GM12865 (cell line): Measurements from ENCODE around the gene DLG2.
"Not testable (repeated sequence)": the region's sequence is repeated elsewhere in the genome, so short reads cannot be mapped to it uniquely, and the experiment has no call there.

ENCODE experiments used
- DNase-seq: peaks from one replicate; pipeline ENCODE4 v3.0.0; 2010; ENCODE audit warnings: low read depth
- H3K4me3 ChIP-seq: 2 replicates; pipeline ENCODE4 v1.5.1; 2011; ENCODE audit warnings: mild to moderate bottlenecking, low read depth, low read length, control low read depth
- TF ChIP-seq, protein P1 (sequence below): IDR thresholded peaks from 2 replicates; pipeline ENCODE4 v1.5.1; 2011; ENCODE audit warnings: low read length, control low read depth, low read depth, inconsistent platforms; ENCODE audit not compliant: insufficient read depth; ENCODE audit errors: missing control alignments

Gene DLG2

DNA sequence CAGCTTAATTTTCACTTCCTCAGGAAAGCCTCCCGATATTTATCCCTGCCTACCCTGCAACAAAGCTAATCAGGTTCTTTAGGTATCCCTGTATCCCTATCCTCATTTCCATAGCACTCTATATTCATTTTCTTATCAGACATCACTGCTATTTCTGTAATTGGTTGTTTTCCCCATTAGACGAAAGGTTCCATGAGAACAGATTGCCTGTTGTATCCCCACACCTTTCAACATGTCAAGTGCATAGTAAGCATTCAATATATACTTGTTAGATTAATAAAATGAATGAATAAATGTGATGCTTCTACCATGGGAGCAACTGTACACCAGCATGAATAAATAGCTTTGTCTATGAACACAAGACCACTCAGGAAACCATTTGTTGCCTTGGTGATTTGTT, 499.8 kb downstream of the DLG2 start:
- H3K4me3 ChIP-seq: no peak overlapping the region
- TF ChIP-seq, protein P1, sequence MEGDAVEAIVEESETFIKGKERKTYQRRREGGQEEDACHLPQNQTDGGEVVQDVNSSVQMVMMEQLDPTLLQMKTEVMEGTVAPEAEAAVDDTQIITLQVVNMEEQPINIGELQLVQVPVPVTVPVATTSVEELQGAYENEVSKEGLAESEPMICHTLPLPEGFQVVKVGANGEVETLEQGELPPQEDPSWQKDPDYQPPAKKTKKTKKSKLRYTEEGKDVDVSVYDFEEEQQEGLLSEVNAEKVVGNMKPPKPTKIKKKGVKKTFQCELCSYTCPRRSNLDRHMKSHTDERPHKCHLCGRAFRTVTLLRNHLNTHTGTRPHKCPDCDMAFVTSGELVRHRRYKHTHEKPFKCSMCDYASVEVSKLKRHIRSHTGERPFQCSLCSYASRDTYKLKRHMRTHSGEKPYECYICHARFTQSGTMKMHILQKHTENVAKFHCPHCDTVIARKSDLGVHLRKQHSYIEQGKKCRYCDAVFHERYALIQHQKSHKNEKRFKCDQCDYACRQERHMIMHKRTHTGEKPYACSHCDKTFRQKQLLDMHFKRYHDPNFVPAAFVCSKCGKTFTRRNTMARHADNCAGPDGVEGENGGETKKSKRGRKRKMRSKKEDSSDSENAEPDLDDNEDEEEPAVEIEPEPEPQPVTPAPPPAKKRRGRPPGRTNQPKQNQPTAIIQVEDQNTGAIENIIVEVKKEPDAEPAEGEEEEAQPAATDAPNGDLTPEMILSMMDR: no peak
- no peak for DNase-seq

DNA sequence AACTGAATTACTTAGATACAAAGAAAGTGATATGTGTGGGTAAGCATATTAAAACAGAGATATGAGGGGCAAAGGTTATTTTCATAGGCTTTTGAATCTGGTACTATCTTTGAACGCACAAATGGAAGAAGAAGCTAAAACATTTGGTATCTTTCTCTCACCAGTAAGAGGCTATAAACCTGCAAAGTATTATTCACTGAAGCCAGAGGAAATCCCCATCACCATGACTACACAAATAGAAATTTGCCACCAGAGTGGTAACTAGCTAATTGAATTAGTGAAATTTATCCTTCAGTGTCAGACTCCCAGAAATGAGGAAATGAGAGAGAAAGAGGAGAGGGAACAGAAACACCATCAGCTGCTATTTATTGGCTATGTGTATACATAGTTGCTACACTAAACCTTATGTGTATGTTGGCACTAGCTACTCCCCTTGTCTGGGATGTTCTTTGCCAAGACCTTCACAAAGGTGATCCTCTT, 503.4 kb downstream of the DLG2 start:
- TF ChIP-seq, protein P1: no peak
- H3K4me3 ChIP-seq: no peak overlapping the region
- peak; percentile 68 for DNase-seq

DNA sequence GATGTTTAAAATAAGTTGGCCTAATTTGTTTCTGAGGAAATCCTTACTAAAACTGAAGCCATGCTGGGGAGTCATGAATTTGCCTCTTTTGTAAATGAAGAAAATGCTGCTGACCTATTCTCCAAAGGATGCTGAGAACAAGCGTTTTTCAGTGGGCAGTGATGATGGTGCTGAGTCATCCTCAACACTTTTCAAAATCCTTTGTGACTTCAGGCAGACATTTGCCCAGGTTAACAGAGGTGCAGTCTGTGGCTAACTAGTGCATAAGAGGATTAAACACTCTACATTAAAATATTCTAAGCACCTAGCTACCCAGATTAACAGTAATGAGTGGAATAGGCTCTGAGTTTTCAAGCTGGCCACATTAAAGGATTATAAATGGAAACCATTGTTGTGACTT, 509.0 kb downstream of the DLG2 start:
- no peak overlapping the region for H3K4me3 ChIP-seq
- DNase-seq: no peak
- TF ChIP-seq, protein P1: no peak

DNA sequence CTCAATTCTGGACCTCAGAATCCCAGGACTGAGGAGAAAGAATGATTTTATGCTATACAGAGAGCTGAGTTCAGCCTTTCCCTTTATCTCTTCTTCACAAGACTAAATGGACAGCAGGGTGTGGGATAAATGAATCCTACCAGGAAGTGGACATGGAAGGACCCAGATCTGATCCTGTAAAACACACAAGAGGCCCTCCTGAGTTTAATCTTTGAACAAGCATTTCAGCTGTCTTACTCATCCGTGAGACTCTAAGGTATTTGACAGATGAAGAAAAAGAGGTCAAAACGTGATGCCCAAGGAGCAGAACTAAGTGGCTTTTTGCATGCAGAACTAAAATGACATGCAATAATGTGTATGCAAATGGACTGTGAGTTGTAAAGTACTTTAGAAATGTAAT, 511.3 kb downstream of the DLG2 start:
- H3K4me3 ChIP-seq: no peak overlapping the region
- TF ChIP-seq, protein P1: no peak
- no peak for DNase-seq

DNA sequence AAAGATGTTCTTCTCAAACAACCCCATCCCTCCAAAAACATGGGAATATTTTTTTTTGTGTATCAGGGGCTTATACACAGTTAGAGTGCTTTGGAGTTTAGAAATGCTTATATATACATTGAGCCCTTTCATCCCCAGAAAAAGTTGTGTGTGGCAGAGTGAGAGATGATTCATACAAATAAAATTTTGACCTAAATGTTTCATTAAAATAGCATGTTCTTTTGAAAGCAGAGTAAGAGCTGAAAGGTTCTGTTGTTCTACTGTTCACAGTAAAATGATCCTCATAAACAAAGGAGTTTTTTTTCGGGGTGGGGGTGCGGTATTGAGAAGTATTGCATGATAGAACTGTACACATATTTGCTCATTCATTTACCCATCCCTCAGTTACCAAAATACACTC, 512.4 kb downstream of the DLG2 start:
- no peak overlapping the region for H3K4me3 ChIP-seq
- TF ChIP-seq, protein P1: no peak
- DNase-seq: no peak

DNA sequence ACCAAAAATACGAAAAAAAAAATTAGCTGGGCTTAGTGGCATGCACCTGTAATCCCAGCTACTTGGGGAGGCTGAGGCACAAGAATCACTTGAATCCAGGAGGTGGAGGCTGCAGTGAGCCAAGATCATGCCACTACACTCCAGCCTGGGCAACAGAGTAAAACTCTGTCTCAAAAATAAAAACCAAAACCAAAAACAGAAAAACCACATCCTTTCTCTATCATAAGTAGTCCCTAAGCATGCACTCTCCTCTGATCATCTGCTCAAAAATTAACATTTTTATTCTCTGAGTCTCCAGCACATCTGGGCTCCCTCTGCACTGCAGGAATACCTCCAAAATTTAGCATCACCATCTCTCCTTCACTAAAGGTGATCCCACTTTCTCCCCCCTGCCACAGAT, 516.9 kb downstream of the DLG2 start:
- H3K4me3 ChIP-seq: not testable (repeated sequence)
- peak; percentile 35 for DNase-seq

DNA sequence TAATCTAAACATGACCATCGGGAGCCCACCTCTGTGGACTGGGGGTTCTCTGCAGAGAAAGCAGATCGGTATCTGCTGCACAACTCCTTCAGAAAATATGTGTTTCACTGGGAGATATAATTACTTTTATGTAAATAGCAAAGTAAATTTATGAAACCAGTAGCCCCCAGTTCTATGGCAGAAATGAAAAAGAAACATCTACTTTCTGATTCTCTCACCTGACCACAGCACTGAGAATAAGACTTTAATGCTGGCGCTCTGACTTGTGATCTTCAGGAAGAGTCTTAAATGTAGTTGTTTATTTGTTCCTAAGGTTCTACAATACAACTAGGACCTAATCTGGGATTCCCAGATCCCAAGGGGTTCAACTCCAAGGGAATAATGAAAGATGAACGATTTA, 518.0 kb downstream of the DLG2 start:
- H3K4me3 ChIP-seq: peak overlapping the region; percentile 19; the same call in 1 of the 2 replicates
- peak; percentile 54 for DNase-seq
- TF ChIP-seq, protein P1: no peak
